ENCODE data around the gene NGB. TPM values are rescaled to one million over a fixed set of nuclear protein-coding genes. Genes with fewer than 3 reads are reported as not detected.

NGB gene
- total RNA-seq, 4 donors from 2014 or later, result not detected

DNA sequence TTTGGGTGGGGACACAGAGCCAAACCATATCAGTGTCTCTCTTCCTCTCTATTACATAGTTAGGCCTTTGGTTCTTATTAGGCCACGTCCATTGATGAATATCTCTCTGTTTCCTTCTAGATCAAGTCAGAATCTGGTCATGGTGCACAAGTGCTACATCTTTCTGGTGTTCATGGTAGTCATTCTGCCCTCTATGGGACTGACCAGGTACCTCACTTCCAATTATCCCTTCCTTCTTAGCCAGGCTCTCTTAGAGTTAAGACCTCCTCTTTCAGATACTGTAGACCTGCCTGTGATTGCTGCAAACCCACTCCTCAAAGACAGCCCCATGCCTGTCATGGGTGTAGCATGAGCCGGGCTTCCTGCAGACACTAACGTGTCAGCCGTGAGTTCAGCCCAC lies 25.2 kb downstream of the NGB start:
- intact Hi-C loops (cut with DNase I; ENCODE audit: low total_unique reads), result no loop called here
- Histone ChIP-seq H3K9me3 (no peaks in the 10 kb centered on the region), H3K27me3 (no peaks in the 10 kb centered on the region), H3K36me3 (no peaks in the 10 kb centered on the region), H3K4me3 (no peak overlapping the region), H3K27ac (no peak overlapping the region), H3K4me1 (no peaks in the 10 kb centered on the region)
- no peak for TF ChIP-seq POLR2A (IDR thresholded peaks at IDR 0.05)
- TF ChIP-seq, protein P1, sequence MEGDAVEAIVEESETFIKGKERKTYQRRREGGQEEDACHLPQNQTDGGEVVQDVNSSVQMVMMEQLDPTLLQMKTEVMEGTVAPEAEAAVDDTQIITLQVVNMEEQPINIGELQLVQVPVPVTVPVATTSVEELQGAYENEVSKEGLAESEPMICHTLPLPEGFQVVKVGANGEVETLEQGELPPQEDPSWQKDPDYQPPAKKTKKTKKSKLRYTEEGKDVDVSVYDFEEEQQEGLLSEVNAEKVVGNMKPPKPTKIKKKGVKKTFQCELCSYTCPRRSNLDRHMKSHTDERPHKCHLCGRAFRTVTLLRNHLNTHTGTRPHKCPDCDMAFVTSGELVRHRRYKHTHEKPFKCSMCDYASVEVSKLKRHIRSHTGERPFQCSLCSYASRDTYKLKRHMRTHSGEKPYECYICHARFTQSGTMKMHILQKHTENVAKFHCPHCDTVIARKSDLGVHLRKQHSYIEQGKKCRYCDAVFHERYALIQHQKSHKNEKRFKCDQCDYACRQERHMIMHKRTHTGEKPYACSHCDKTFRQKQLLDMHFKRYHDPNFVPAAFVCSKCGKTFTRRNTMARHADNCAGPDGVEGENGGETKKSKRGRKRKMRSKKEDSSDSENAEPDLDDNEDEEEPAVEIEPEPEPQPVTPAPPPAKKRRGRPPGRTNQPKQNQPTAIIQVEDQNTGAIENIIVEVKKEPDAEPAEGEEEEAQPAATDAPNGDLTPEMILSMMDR (IDR thresholded peaks at IDR 0.05), result no peak
- no peak for DNase-seq

DNA sequence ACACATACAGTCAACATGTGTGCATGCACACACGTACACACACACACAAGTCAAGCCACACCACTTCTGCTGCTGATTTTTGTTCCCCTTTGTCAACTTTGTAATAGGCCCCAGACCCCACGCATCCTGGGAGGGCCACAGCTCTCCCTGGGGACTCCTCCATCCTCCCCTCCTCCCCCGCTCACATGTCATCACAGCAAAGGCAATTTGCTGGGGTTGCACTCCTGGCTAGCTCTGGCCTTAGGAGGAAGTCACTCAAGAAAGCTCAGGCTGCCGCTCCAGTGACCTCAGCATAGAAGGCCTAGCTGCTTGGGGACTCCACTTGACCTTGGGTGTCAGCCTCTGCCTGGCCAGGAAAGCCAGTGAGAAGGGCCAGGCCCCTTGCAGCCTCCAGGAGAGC lies 27.2 kb downstream of the NGB start:
- intact Hi-C loops (cut with DNase I; ENCODE audit: low total_unique reads), result no loop called here
- Histone ChIP-seq H3K36me3 (no peaks in the 10 kb centered on the region), H3K4me3 (no peak overlapping the region), H3K4me1 (no peaks in the 10 kb centered on the region), H3K27me3 (no peaks in the 10 kb centered on the region), H3K9me3 (no peaks in the 10 kb centered on the region), H3K27ac (no peak overlapping the region)
- no peak for DNase-seq
- TF ChIP-seq, protein P1 (IDR thresholded peaks at IDR 0.05), result no peak
- TF ChIP-seq POLR2A (IDR thresholded peaks at IDR 0.05), result no peak

DNA sequence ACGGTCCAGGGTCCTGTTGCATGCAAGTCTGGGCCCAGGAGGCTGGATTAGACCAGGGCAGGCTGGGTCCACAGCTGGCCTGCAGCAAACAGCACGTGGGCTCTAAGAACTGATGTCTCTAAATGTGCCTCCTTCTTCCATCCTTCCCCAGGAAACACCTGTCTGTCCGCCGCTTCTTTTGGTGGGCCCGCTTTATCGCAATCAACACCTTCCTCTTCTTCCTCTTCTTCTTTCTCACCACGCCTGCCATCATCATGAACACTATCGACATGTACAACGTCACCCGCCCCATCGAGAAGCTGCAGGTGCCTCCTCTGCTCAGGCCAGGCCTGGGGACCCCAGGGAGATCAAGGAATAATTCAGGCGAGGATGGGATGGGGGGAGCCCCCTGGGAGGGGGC lies 28.3 kb downstream of the NGB start:
- TF ChIP-seq, protein P1 (IDR thresholded peaks at IDR 0.05), result no peak
- no peak for TF ChIP-seq POLR2A (IDR thresholded peaks at IDR 0.05)
- intact Hi-C loops (cut with DNase I; ENCODE audit: low total_unique reads), result no loop called here
- no peak for DNase-seq
- Histone ChIP-seq H3K27ac (no peak overlapping the region), H3K4me3 (no peak overlapping the region), H3K27me3 (no peaks in the 10 kb centered on the region), H3K4me1 (no peaks in the 10 kb centered on the region), H3K36me3 (no peaks in the 10 kb centered on the region), H3K9me3 (no peaks in the 10 kb centered on the region)

DNA sequence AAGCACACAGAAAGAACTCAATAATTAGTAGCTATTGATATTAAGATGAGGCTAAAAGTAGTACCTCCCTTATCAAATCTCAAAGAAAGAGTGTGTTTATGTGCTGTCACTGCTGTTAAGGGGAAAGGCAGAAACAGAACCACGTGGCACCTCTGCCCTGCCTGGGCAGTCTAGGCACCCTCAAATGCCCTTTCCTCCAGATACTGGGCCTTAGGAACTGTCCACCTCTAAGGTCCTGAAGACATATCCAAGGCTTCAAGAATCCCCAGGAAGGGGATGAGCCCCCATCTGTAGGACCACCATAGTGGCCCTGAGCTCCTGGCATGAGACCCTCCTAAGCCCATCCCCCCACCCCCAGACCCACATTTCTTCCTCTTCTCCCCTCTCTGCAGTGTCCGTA lies 29.1 kb downstream of the NGB start:
- intact Hi-C loops (cut with DNase I; ENCODE audit: low total_unique reads), result no loop called here
- no peaks in the 10 kb centered on the region for H3K9me3 ChIP-seq
- TF ChIP-seq, protein P1 (IDR thresholded peaks at IDR 0.05), result no peak

DNA sequence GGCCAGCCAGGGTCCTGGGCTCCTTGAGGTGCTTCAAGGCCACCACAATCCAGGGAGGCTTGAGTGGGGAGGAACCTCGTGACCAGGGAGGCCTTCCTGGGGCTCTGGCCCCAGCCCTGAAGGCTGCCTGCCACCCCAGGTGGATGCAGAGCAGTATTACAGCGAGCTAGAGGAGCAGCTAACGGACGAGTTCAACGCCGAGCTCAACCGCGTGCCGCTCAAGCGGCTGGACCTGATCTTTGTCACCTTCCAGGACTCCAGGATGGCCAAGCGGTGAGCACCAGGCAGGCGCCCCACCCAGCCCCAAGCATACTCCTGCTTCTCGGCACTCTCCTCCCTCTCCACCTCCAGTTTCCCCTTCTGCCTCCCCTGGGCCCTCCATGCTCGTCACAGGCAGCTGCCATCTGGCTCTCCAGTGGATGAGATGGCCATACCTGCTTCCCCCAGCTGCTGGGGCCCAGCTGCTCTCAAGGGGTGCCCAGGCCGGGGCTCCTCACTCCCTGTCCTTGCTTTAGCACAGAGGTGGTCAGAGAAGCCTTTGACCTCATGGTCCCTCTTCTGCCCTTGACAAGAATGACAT lies 30.6 kb downstream of the NGB start:
- Histone ChIP-seq H3K36me3 (no peaks in the 10 kb centered on the region), H3K4me3 (no peak overlapping the region), H3K27ac (no peak overlapping the region), H3K9me3 (no peaks in the 10 kb centered on the region), H3K4me1 (no peaks in the 10 kb centered on the region), H3K27me3 (no peaks in the 10 kb centered on the region)
- TF ChIP-seq, protein P1 (IDR thresholded peaks at IDR 0.05), result no peak
- TF ChIP-seq POLR2A (IDR thresholded peaks at IDR 0.05), result no peak
- intact Hi-C loops (cut with DNase I; ENCODE audit: low total_unique reads), result no loop called here
- no peak for DNase-seq

More for the DNA sequence above, 29.1 kb downstream of the NGB start:
- Histone ChIP-seq H3K4me3 (no peak overlapping the region), H3K27me3 (no peaks in the 10 kb centered on the region), H3K4me1 (no peaks in the 10 kb centered on the region), H3K36me3 (no peaks in the 10 kb centered on the region), H3K27ac (no peak overlapping the region)
- no peak for DNase-seq
